ENCODE results near the gene GUSB. TPM values are rescaled to one million over a fixed set of nuclear protein-coding genes. Genes with fewer than 3 reads are reported as not detected.

Gene GUSB
- total and polyA plus RNA-seq, 2 of the 4 experiments (the other 2 are of a cell fraction): 12.9 to 47.7 TPM

DNA sequence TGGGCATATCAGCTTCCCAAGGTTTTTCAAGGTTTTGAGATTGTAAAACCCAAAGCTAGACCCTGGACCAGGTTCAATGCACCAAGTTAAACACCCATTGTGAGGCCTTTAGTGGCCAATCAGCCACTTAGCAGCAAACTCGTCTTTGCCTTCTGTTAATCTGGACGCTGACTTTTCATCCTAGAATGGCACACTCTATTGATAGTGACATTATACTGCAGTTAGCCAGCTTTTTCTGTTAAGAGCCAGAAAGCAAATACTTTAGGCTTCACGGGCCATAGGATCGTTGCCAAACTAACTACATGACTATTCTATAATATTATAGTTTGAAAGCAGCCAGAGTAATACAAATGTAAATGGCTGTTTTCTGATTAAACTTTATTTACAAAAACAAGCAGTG, 57.8 kb downstream of the GUSB start:
- Histone ChIP-seq H3K56ac (ENCODE audit: extremely low read depth, insufficient read depth, low read length) (no peak overlapping the region), H3K23ac (ENCODE audit: low read depth, low read length) (no peak overlapping the region), H3K4me2 (ENCODE audit: low read depth, low read length) (no peak overlapping the region), H4K20me1 (ENCODE audit: insufficient read depth, low read length) (peaks cover 26% of the 10 kb centered on the region), H2AK5ac (ENCODE audit: low read depth, low read length) (no peak overlapping the region), H3K18ac (ENCODE audit: low read depth, low read length) (no peak overlapping the region), H3K36me3 (ENCODE audit: control insufficient read depth, insufficient read depth, low read length) (no peaks in the 10 kb centered on the region; the same call in 1 of the 2 replicates), H2BK5ac (ENCODE audit: low read depth, low read length, poor library complexity, severe bottlenecking) (no peak overlapping the region), H3K4me1 (ENCODE audit: control insufficient read depth, insufficient read depth, low read length) (no peaks in the 10 kb centered on the region), H3K79me1 (ENCODE audit: low read depth in 1 of 2, low read length in 2 of 2) (peaks cover 30 to 66% of the 10 kb centered on the region in 2 experiments), H3K4ac (ENCODE audit: low read depth, low read length) (no peak overlapping the region), H3K27ac (ENCODE audit: insufficient read depth, low read length) (no peak overlapping the region), H3K14ac (replicated peaks; ENCODE audit: low read depth, low read length) (no peak overlapping the region), H3K9ac (ENCODE audit: low read depth, low read length) (no peak overlapping the region), H2BK120ac (ENCODE audit: low read depth, low read length) (no peak overlapping the region), H3K9me3 (ENCODE audit: control insufficient read depth, insufficient read depth, low read length) (no peaks in the 10 kb centered on the region), H3K4me3 (ENCODE audit: insufficient read depth, low read depth, low read length) (no peak overlapping the region), H2BK20ac (ENCODE audit: low read depth, low read length) (no peak overlapping the region), H2AFZ (replicated peaks; ENCODE audit: low read length, poor library complexity) (no peak overlapping the region), H4K5ac (ENCODE audit: low read depth, low read length) (no peak overlapping the region), H4K8ac (ENCODE audit: low read depth in 2 of 2, low read length in 2 of 2) (no peak overlapping the region), H4K91ac (ENCODE audit: insufficient read depth, low read depth, low read length) (no peak overlapping the region), H3K9me1 (ENCODE audit: insufficient read depth, low read length) (no peaks in the 10 kb centered on the region), H2BK15ac (ENCODE audit: low read depth, low read length) (no peak overlapping the region), H3K27me3 (ENCODE audit: control insufficient read depth, insufficient read depth, low read length) (no peaks in the 10 kb centered on the region), H2AK9ac (replicated peaks; ENCODE audit: low read depth, low read length, poor library complexity) (no peak overlapping the region)
- no peak for TF ChIP-seq MAZ (IDR thresholded peaks at IDR 0.05; ENCODE audit: borderline replicate concordance, low read depth, low read length)
- TF ChIP-seq SMC3 (IDR thresholded peaks at IDR 0.05; ENCODE audit: low read depth, low read length): no peak
- TF ChIP-seq, protein P1, sequence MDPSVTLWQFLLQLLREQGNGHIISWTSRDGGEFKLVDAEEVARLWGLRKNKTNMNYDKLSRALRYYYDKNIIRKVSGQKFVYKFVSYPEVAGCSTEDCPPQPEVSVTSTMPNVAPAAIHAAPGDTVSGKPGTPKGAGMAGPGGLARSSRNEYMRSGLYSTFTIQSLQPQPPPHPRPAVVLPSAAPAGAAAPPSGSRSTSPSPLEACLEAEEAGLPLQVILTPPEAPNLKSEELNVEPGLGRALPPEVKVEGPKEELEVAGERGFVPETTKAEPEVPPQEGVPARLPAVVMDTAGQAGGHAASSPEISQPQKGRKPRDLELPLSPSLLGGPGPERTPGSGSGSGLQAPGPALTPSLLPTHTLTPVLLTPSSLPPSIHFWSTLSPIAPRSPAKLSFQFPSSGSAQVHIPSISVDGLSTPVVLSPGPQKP (IDR thresholded peaks at IDR 0.05; ENCODE audit: borderline replicate concordance, low read depth, low read length): no peak
- no peak for TF ChIP-seq RFX5 (IDR thresholded peaks at IDR 0.05; ENCODE audit: low read depth, low read length)
- no peak for TF ChIP-seq FOS (IDR thresholded peaks at IDR 0.05; ENCODE audit: low read depth, low read length)
- POLR2A ChIA-PET (ENCODE audit: unreplicated experiment): no interaction called here
- no peak for DNase-seq
- in situ Hi-C loops (cut with MboI; ENCODE audit: low sequenced_read_pairs) (no loop called here), intact Hi-C loops (cut with micrococcal nuclease) (no loop called here), dilution Hi-C loops (cut with HindIII; ENCODE audit: low sequenced_read_pairs, unreplicated experiment) (no loop called here)
- BruUV-seq (replicated peaks): no TSS peak
- CTCF ChIA-PET: no interaction called here
- WGBS, 2 experiments (ENCODE audit: extremely low coverage in 2 of 2, insufficient read length in 1 of 2): no CpG with 5 or more reads among the region's 4 CpGs
- ATAC-seq (ENCODE audit: low read depth): 0 out of 2 replicates have a peak, but pooled peaks have one; percentile 24

Measured in IMR-90 (cell line).